GM12891 (cell line): ENCODE data around the gene EXOC6.

Source experiments
- DNase-seq: peaks from one replicate; pipeline ENCODE4 v3.0.0; 2011; ENCODE audit warnings: low spot score; ENCODE audit not compliant: insufficient read length
- FAIRE-seq: peaks from 2 replicates; lab custom pipeline; 2011; peaks lifted over from hg19 to GRCh38; lab: Jason Lieb, UNC
- PAX5 ChIP-seq: IDR thresholded peaks from 2 replicates; pipeline ENCODE4 v1.6.1; 2011; ENCODE audit warnings: low read length, moderate library complexity, mild to moderate bottlenecking; ENCODE audit not compliant: insufficient read depth, severe bottlenecking
- POLR2A ChIP-seq: IDR thresholded peaks from 2 replicates; pipeline ENCODE4 v1.6.1; 2011; ENCODE audit warnings: low read depth, low read length, control low read depth
- POLR2AphosphoS5 ChIP-seq: IDR thresholded peaks from 2 replicates; pipeline ENCODE4 v1.6.1; 2011; ENCODE audit warnings: low read depth, low read length, control low read depth
- POU2F2 ChIP-seq: IDR thresholded peaks from 2 replicates; pipeline ENCODE4 v1.6.1; 2011; ENCODE audit warnings: low read depth, mild to moderate bottlenecking, control low read depth, low read length, moderate library complexity
- SPI1 ChIP-seq: IDR thresholded peaks from 2 replicates; pipeline ENCODE4 v1.6.1; 2011; ENCODE audit warnings: low read depth, low read length, control low read depth
- TAF1 ChIP-seq: IDR thresholded peaks from 2 replicates; pipeline ENCODE4 v1.6.1; 2011; ENCODE audit warnings: low read depth, low read length, control low read depth

EXOC6 gene

GRCh38 chr10:92880233-92880861 is 32.0 kb downstream of the EXOC6 start:
- DNase-seq (no peak), FAIRE-seq (no peak)
- TF ChIP-seq TAF1 (no peak), POLR2AphosphoS5 (no peak), POLR2A (no peak), SPI1 (no peak), PAX5 (no peak), POU2F2 (no peak)

GRCh38 chr10:92880917-92881316 is 32.6 kb downstream of the EXOC6 start:
- no peak for TF ChIP-seq TAF1
- no peak for TF ChIP-seq PAX5
- TF ChIP-seq SPI1 = no peak
- TF ChIP-seq POLR2AphosphoS5 = no peak
- TF ChIP-seq POLR2A = no peak
- TF ChIP-seq POU2F2 = no peak
- no peak for FAIRE-seq
- DNase-seq = no peak

- DNase-seq (no peak), FAIRE-seq (no peak)
- TF ChIP-seq POLR2AphosphoS5 (no peak), SPI1 (no peak), PAX5 (no peak), TAF1 (no peak), POU2F2 (no peak), POLR2A (no peak)
Observed at GRCh38 chr10:92886334-92886961, 38.1 kb downstream of the EXOC6 start.

- DNase-seq = no peak
- no peak for FAIRE-seq
- TF ChIP-seq TAF1 (no peak), SPI1 (no peak), POLR2A (no peak), PAX5 (no peak), POLR2AphosphoS5 (no peak)
Observed at GRCh38 chr10:92890471-92890870, 42.2 kb downstream of the EXOC6 start.

GRCh38 chr10:92891885-92892690 is 43.8 kb downstream of the EXOC6 start:
- FAIRE-seq = peak; percentile 20
- DNase-seq = no peak

GRCh38 chr10:92892691-92893054 is 44.4 kb downstream of the EXOC6 start:
- FAIRE-seq (peak; percentile 38), DNase-seq (no peak)
- TF ChIP-seq SPI1 (no peak), TAF1 (no peak), POU2F2 (no peak), PAX5 (no peak), POLR2A (no peak), POLR2AphosphoS5 (no peak)

More at GRCh38 chr10:92891885-92892690, 43.8 kb downstream of the EXOC6 start:
- TF ChIP-seq PAX5 (no peak), POLR2A (no peak), POLR2AphosphoS5 (no peak), SPI1 (no peak)

GRCh38 chr10:92894081-92894655 is 45.8 kb downstream of the EXOC6 start:
- no peak for TF ChIP-seq POLR2A
- no peak for TF ChIP-seq POLR2AphosphoS5
- TF ChIP-seq PAX5 = no peak
- TF ChIP-seq POU2F2 = no peak
- no peak for TF ChIP-seq SPI1
- TF ChIP-seq TAF1 = no peak
- DNase-seq (no peak), FAIRE-seq (peak; percentile 5)

- TF ChIP-seq POLR2AphosphoS5 (no peak), SPI1 (no peak), TAF1 (no peak), POU2F2 (no peak), PAX5 (no peak), POLR2A (no peak)
- no peak for FAIRE-seq
- DNase-seq = no peak
Observed at GRCh38 chr10:92897916-92898315, 49.6 kb downstream of the EXOC6 start.

GRCh38 chr10:92901819-92902251 is 53.5 kb downstream of the EXOC6 start:
- no peak for DNase-seq
- TF ChIP-seq PAX5 = no peak
- no peak for TF ChIP-seq POLR2A
- no peak for TF ChIP-seq SPI1
- TF ChIP-seq POLR2AphosphoS5 = no peak
- TF ChIP-seq TAF1 = no peak
- 0 out of 2 replicates have a peak, but pooled peaks have one; percentile 16 for TF ChIP-seq POU2F2
- FAIRE-seq = peak; percentile 82
